GM21717 (cell line): ENCODE measurements around the gene IRS4.

Source experiments
- ATAC-seq: cut with Tn5 transposase; IDR thresholded peaks from one replicate; pipeline ENCODE4 v1.9.1; 2021; ENCODE audit warnings: mild to moderate bottlenecking, moderate library complexity; ENCODE audit not compliant: unreplicated experiment

Gene IRS4

DNA sequence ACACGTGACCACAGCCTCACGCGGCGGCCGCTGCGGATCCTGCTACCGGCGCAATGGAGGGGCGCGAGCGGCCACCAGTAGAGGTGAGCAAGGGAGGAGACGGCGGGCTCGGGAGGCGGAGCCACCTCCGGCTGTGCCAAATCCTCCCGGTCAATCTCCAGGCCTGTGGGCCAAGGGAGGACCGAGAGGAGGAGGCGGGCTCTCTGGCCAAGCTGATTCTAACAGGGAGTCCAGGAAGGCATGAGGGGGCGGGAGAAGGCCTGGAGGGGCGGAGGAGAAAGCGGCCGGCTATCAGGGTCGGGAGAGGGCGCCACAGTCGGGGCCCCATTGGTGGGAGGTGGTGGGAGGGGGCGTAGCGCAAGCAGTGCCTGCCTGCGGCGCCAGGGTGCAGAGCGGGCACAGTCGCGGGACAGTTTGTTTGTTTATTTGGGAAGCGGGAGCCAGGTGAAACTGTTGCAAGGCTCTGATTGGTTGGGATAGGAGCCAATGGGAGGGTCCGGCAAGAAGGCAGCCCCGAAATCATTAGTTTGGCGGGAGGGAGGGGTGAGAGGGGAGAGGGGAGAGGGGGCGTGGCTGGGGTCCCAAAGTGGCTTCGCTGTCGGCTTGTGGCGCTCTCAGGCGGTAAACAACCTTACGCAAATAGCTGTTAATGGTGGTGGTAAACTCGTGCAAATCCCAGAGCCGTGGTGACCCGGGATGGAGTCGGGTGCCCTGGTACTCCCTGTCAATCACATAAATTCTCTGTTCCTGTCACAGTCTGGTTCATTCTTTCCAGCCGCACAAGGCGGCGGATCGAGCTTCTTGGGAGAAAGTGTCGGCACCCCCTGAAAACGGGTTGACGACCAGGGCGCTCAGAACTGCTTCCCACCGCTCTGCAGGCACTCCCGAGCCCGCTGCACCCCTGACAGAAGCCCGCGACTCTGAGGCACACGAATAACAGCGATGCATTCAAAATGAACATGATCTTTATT is at the start of gene IRS4:
IRS4 (minus strand) TSS at position 55 of the 971 bp plus-strand sequence.
- no peak for ATAC-seq

DNA sequence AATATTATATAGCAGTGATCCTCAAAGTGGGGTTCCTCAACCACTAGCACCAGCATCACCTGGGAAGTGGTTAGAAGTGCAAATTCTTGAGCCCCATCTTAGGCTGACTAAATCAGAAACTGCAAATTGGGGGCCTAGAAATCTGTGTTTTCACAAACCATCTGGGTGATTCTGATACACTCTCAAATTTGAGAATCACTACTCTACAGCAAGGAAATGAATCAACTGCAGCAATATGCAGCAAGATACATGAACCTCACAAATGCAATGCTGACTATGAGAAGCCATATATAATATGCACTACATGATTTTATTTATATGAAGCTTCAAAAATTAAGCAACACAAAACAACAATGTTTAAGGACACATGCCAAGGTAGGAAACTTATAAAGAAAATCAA is 36.2 kb upstream of the IRS4 start:
- ATAC-seq: no peak

- no peak for ATAC-seq
These were observed 27.2 kb upstream of the IRS4 start for GRCh38 chrX:108763559-108763958.

GRCh38 chrX:108740299-108740774 is 4.0 kb upstream of the IRS4 start:
- ATAC-seq: no peak

DNA sequence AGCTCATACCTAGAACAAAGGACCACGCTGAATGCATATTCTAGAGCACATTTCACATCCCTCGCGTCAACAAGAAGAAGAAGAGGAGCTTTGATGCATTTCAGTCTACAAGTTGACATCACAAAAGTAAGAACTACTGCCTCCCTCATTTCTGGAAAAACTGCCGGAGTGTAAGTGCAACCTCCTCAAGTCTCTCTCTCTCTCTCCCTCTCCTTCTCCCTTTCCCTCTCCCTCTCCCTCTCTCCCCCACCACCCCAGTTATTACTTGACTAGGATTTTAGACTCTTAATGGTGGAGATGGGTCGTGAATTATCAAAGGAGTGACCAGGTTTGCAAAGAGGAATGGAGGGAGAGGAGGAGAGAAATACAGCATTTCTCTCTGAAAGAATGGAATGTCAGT is 1.4 kb upstream of the IRS4 start:
- no peak for ATAC-seq

DNA sequence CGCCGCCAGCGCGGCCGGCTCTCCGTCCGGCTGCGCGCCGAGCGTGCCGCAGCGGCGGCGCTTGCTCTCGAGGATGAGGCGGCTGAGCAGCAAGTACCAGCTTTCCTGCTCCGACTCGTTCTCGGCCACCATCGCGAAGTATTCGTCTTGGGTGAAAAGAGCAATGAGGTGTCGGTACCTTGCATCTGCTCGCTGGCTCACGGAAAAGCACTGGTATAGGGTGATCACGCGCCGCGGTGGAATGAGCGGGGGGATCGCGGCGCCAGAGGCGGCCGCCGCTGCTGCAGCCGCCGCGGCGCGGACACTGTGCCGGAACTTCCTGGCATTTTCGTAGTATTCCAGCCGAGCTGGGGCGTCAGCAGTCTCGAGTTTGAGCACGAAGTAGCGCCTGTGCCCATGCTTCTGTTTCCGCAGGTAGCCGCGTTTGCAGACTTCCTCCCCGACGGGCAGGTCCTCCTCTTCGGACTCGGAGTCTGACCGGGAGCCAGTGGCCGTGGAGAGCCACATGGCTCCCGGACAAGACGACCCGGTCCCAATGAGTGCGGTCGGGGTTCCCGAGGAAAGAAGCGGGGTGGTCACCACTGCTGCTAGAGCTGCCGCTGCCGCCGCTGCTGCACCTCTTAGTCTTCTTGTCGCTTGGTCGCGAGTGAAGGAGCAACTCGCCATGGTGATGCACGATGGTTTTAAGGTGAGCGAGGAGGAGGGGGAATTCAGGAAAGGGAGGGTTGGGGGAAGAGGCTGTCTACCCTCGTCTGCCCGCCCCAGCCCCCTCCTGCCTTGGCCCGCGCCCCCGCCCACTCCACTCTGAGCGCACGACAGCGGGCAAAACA is 469 bp downstream of the IRS4 start:
- ATAC-seq: no peak

- no peak for ATAC-seq
These were observed 1.2 kb downstream of the IRS4 start for GRCh38 chrX:108735091-108735678.

DNA sequence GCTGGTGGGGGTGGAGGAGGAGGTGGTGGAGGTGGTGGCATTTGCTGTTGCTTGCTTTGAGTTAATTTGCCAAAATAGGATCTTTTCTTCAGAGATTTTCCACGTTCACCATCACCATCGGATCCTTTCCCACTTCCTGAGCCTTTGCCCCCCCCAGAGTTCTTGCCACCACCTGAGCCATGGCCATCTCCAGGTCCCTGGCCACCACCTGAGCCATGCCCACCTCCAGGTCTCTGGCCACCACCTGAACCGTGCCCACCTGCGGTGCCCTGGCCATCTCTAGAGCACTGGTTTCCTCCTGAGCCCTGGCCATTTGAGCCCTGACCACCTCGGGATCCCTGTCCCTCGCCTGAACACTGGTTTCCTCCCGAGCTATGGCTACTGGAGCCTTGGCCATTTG is 1.9 kb downstream of the IRS4 start:
- no peak for ATAC-seq

GRCh38 chrX:108732630-108733321 is 3.6 kb downstream of the IRS4 start:
- no peak for ATAC-seq

- no peak for ATAC-seq
These were observed 5.2 kb downstream of the IRS4 start for GRCh38 chrX:108731153-108731552.

- ATAC-seq: no peak
These were observed 9.6 kb downstream of the IRS4 start for GRCh38 chrX:108726748-108727147.

DNA sequence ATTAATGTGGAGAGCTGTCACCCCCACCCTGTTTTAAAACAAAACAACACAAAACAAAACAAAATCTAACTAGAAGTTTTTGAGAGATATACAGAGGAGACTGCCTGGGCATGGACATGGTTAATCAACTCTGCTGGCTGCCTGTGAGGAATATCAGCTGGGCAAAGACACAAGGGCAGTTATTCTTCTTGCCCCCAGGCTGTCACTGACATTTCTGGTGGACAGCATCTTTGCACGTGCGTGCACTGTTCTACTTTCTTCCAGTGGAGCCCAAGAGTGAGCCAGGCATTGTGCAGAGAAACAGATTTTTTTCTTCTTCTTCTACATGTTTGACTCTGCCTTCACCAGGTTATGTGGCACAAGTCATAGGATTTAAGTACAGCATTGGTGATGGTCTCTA is 13.8 kb downstream of the IRS4 start:
- no peak for ATAC-seq

DNA sequence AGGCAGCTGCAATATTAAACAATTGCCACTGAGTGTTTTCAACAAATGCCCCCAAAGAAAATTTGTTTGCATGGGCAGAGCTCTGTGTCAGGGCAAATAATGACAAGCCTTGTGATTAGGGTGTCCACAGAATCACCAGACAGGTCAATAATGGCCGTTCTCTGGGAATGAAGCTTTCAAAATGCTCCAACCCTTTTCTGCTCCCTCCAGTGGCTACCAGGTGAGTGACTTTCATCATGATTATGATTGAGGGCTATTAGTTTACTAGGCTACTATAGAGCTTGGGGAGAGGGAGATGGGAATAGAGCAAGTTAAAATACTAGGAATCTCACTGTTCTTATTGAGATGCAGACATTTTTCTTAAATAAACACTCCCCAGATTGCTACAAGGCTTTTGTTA is 23.5 kb downstream of the IRS4 start:
- ATAC-seq: no peak

DNA sequence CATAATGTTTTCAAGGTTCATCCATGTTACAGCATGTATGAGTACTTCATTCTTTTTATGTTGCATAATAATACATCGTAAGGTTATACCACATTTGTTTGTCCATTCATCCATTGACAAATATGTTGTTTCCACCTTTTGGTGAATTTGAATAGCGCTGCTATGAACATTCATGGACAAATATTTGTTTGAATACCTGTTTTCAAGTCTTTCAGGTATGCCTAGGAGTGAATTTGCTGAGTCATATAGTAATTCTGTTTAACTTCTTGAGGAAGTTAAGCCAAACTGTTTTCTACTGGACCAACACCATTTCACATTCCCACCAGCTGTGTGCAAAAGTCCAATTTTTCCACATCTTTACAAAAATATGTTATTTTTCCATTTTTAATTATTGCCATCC is 31.5 kb downstream of the IRS4 start:
- no peak for ATAC-seq

GRCh38 chrX:108702530-108702929 is 33.8 kb downstream of the IRS4 start:
- no peak for ATAC-seq

- no peak for ATAC-seq
These were observed 34.7 kb downstream of the IRS4 start for GRCh38 chrX:108701633-108702032.

- no peak for ATAC-seq
These were observed 37.0 kb downstream of the IRS4 start for GRCh38 chrX:108699368-108699767.

DNA sequence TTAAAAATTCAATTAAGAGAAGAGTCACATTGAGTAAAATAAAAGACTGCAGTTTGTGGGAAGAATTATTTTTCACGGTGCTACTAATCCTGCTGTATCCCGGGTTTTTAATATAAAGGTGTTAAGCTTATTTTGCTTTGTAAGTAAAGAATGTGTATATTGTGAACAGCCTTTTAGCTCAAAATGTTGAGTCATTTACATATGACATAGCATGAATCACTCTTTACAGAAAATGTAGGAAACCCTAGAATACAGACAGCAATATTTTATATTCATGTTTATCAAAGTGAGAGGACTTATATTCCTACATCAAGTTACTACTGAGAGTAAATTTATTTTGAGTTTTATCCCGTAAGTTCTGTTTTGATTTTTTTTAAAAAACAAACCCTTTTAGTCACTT is 39.7 kb downstream of the IRS4 start:
- no peak for ATAC-seq
